IMR-90 (cell line): ENCODE data around the gene FOXO4. TPM values are rescaled to one million over a fixed set of nuclear protein-coding genes. Genes with fewer than 3 reads are reported as not detected.

Experiments used
- ATAC-seq: fragments of 200-7000 bp; cut with Tn5 transposase; 2 replicates; pipeline ENCODE4 v1.9.1; 2020; ENCODE audit warnings: low read depth, mild to moderate bottlenecking, moderate library complexity
- BruUV-seq: library from RNA; stranded (reverse); fragments of 400-500 nt; replicated peaks from 2 replicates; lab custom pipeline; 2021; lab: Mats Ljungman, UMichigan
- CTCF ChIA-PET: fragments of 300-600 bp; formaldehyde crosslinking; extraction: SDS; loops from one replicate; lab custom pipeline; 2021; ENCODE audit warnings: antibody characterized with exemption; lab: Yijun Ruan, JAX
- POLR2A ChIA-PET: fragments of 300-600 bp; sonication (Branson Sonifier 250); formaldehyde crosslinking; loops from one replicate; lab custom pipeline; 2022; ENCODE audit warnings: antibody characterized with exemption; ENCODE audit not compliant: unreplicated experiment; lab: Charles Lee
- DNase-seq: peaks from one replicate; pipeline ENCODE4 v3.0.0; 2013
- H2AFZ ChIP-seq: replicated peaks from 2 replicates; pipeline ENCODE3; 2013; ENCODE audit warnings: low read length, mild to moderate bottlenecking; ENCODE audit not compliant: poor library complexity
- H2AK5ac ChIP-seq: 2 replicates; pipeline ENCODE4 v1.6.1; 2013; ENCODE audit warnings: low read depth, low read length, inconsistent platforms
- H2AK9ac ChIP-seq: replicated peaks from 2 replicates; pipeline ENCODE3; 2013; ENCODE audit warnings: mild to moderate bottlenecking, low read depth, low read length, moderate library complexity; ENCODE audit not compliant: poor library complexity
- H2BK120ac ChIP-seq: 2 replicates; pipeline ENCODE4 v1.6.1; 2013; ENCODE audit warnings: low read depth, low read length, inconsistent platforms
- H2BK15ac ChIP-seq: 3 replicates; pipeline ENCODE4 v1.6.1; 2013; ENCODE audit warnings: low read depth, low read length, inconsistent platforms
- H2BK20ac ChIP-seq: 2 replicates; pipeline ENCODE4 v1.6.1; 2013; ENCODE audit warnings: low read depth, mild to moderate bottlenecking, inconsistent platforms, low read length, moderate library complexity
- H2BK5ac ChIP-seq: 2 replicates; pipeline ENCODE4 v1.6.1; 2013; ENCODE audit warnings: mild to moderate bottlenecking, low read depth, low read length, inconsistent platforms; ENCODE audit not compliant: poor library complexity, severe bottlenecking
- H3K14ac ChIP-seq: replicated peaks from 2 replicates; pipeline ENCODE4 v1.6.1; 2013; ENCODE audit warnings: low read depth, low read length, inconsistent platforms
- H3K18ac ChIP-seq: 2 replicates; pipeline ENCODE4 v1.6.1; 2013; ENCODE audit warnings: low read depth, low read length, control low read depth
- H3K23ac ChIP-seq: 2 replicates; pipeline ENCODE4 v1.6.1; 2013; ENCODE audit warnings: low read depth, low read length, inconsistent platforms
- H3K27ac ChIP-seq: 2 replicates; pipeline ENCODE4 v1.5.1; 2013; ENCODE audit warnings: mild to moderate bottlenecking, control low read depth, low read length; ENCODE audit not compliant: insufficient read depth
- H3K27me3 ChIP-seq: 2 replicates; pipeline ENCODE4 v1.6.1; 2013; ENCODE audit warnings: low read length; ENCODE audit not compliant: control insufficient read depth, insufficient read depth
- H3K36me3 ChIP-seq: 2 replicates; pipeline ENCODE4 v1.6.1; 2013; ENCODE audit warnings: low read length, mixed read lengths; ENCODE audit not compliant: control insufficient read depth, insufficient read depth
- H3K4ac ChIP-seq: 2 replicates; pipeline ENCODE4 v1.6.1; 2013; ENCODE audit warnings: low read depth, low read length, inconsistent platforms
- H3K4me1 ChIP-seq: 2 replicates; pipeline ENCODE4 v1.6.1; 2013; ENCODE audit warnings: low read length, mixed read lengths; ENCODE audit not compliant: control insufficient read depth, insufficient read depth
- H3K4me2 ChIP-seq: 2 replicates; pipeline ENCODE4 v1.6.1; 2013; ENCODE audit warnings: low read depth, mild to moderate bottlenecking, control low read depth, low read length, moderate library complexity
- H3K4me3 ChIP-seq: 2 replicates; pipeline ENCODE4 v1.5.1; 2013; ENCODE audit warnings: low read depth, mild to moderate bottlenecking, control low read depth, low read length, moderate library complexity; ENCODE audit not compliant: insufficient read depth
- H3K56ac ChIP-seq: 2 replicates; pipeline ENCODE4 v1.6.1; 2013; ENCODE audit warnings: low read length, inconsistent platforms; ENCODE audit not compliant: insufficient read depth; ENCODE audit errors: extremely low read depth
- H3K79me1 ChIP-seq, 2 experiments: 2 replicates each; pipeline ENCODE4 v1.6.1; 2013; ENCODE audit warnings: low read length in 2 of 2, inconsistent platforms in 1 of 2, low read depth in 1 of 2
- H3K9ac ChIP-seq: 2 replicates; pipeline ENCODE4 v1.6.1; 2013; ENCODE audit warnings: low read depth, low read length, control low read depth
- H3K9me1 ChIP-seq: 2 replicates; pipeline ENCODE4 v1.6.1; 2013; ENCODE audit warnings: low read length, inconsistent platforms; ENCODE audit not compliant: insufficient read depth
- H3K9me3 ChIP-seq: 2 replicates; pipeline ENCODE4 v1.6.1; 2013; ENCODE audit warnings: low read length; ENCODE audit not compliant: control insufficient read depth, insufficient read depth
- H4K20me1 ChIP-seq: 2 replicates; pipeline ENCODE4 v1.6.1; 2013; ENCODE audit warnings: low read length, inconsistent platforms; ENCODE audit not compliant: insufficient read depth
- H4K5ac ChIP-seq: 2 replicates; pipeline ENCODE4 v1.6.1; 2013; ENCODE audit warnings: mild to moderate bottlenecking, low read depth, low read length, control low read depth
- H4K8ac ChIP-seq, 2 experiments: 2 replicates each; pipeline ENCODE4 v1.6.1; 2013; ENCODE audit warnings: low read depth in 2 of 2, low read length in 2 of 2, control low read depth in 1 of 2, inconsistent platforms in 1 of 2
- H4K91ac ChIP-seq: 2 replicates; pipeline ENCODE4 v1.6.1; 2013; ENCODE audit warnings: low read depth, low read length, inconsistent platforms; ENCODE audit not compliant: insufficient read depth
- BHLHE40 ChIP-seq: fragments of 150-350 bp; IDR thresholded peaks from 2 replicates; pipeline ENCODE4 v1.6.1; 2016; ENCODE audit warnings: mild to moderate bottlenecking, low read depth, low read length
- CHD1 ChIP-seq: IDR thresholded peaks from 2 replicates; pipeline ENCODE4 v1.6.1; 2012; ENCODE audit warnings: low read depth, low read length, improper control_type of control experiment
- CTCF ChIP-seq: conservative IDR thresholded peaks from 2 replicates; pipeline ENCODE4 v1.5.1; 2012; ENCODE audit warnings: mild to moderate bottlenecking, low read depth, low read length, improper control_type of control experiment
- ELK1 ChIP-seq: fragments of 150-350 bp; IDR thresholded peaks from 2 replicates; pipeline ENCODE4 v1.6.1; 2016; ENCODE audit warnings: low read depth, mild to moderate bottlenecking, low read length, moderate library complexity, borderline replicate concordance
- MAFK ChIP-seq: IDR thresholded peaks from 2 replicates; pipeline ENCODE4 v1.6.1; 2012; ENCODE audit warnings: low read depth, low read length, improper control_type of control experiment
- MAZ ChIP-seq: IDR thresholded peaks from 2 replicates; pipeline ENCODE4 v1.6.1; 2012; ENCODE audit warnings: low read depth, mild to moderate bottlenecking, low read length, improper control_type of control experiment, moderate library complexity, borderline replicate concordance
- MXI1 ChIP-seq: IDR thresholded peaks from 2 replicates; pipeline ENCODE4 v1.6.1; 2012; ENCODE audit warnings: low read depth, mild to moderate bottlenecking, low read length, moderate library complexity, borderline replicate concordance
- NFE2L2 ChIP-seq: fragments of 150-350 bp; IDR thresholded peaks from 2 replicates; pipeline ENCODE4 v1.6.1; 2016; ENCODE audit warnings: low read depth, mild to moderate bottlenecking, low read length
- POLR2A ChIP-seq: IDR thresholded peaks from 2 replicates; pipeline ENCODE4 v1.6.1; 2012; ENCODE audit warnings: mild to moderate bottlenecking, low read depth, low read length
- RAD21 ChIP-seq: IDR thresholded peaks from 2 replicates; pipeline ENCODE4 v1.6.1; 2012; ENCODE audit warnings: low read length, improper control_type of control experiment
- RCOR1 ChIP-seq: IDR thresholded peaks from 2 replicates; pipeline ENCODE4 v1.6.1; 2012; ENCODE audit warnings: mild to moderate bottlenecking, low read length, improper control_type of control experiment; ENCODE audit not compliant: insufficient replicate concordance
- RFX5 ChIP-seq: IDR thresholded peaks from 2 replicates; pipeline ENCODE4 v1.8.0; 2012; ENCODE audit warnings: low read depth, mild to moderate bottlenecking, low read length, moderate library complexity
- SMC3 ChIP-seq: fragments of 150-350 bp; IDR thresholded peaks from 2 replicates; pipeline ENCODE4 v1.6.1; 2016; ENCODE audit warnings: low read depth, mild to moderate bottlenecking, antibody characterized with exemption, low read length, moderate library complexity
- USF2 ChIP-seq: fragments of 150-350 bp; IDR thresholded peaks from 2 replicates; pipeline ENCODE4 v1.6.1; 2017; ENCODE audit warnings: mild to moderate bottlenecking, antibody characterized with exemption, low read length, low read depth
- WGBS, 2 experiments: methylation state at CpG; one replicate each; pipeline versions ENCODE4 v1.1.5 to v1.1.7; 2013; ENCODE audit warnings: missing lambda C conversion rate in 2 of 2; ENCODE audit not compliant: insufficient read length in 1 of 2; ENCODE audit errors: extremely low coverage in 2 of 2; 5-methylcytosine and 5-hydroxymethylcytosine counted together
- dilution Hi-C: fragments of 300-500 bp; cut with HindIII; formaldehyde crosslinking; loops from one replicate; pipeline ENCODE4 v1.14.3; 2018; ENCODE audit warnings: low sequenced_read_pairs; ENCODE audit not compliant: unreplicated experiment
- in situ Hi-C: fragments of 300-500 bp; cut with MboI; formaldehyde crosslinking; loops from 3 replicates; pipeline ENCODE4 v1.14.3; 2019; ENCODE audit warnings: low sequenced_read_pairs, inconsistent platforms, mixed read lengths
- intact Hi-C: fragments of 100-400 bp; cut with micrococcal nuclease; formaldehyde crosslinking; loops from 2 replicates; pipeline ENCODE4 v1.10.0; 2022
- polyA plus RNA-seq, 3 experiments: library from polyadenylated mRNA; depleted of rRNA; stranded (reverse); fragments of >200 nt; gene quantifications; 2 replicates each; pipeline ENCODE4 v1.2.3, GENCODE V29; 2012; ENCODE audit warnings: low replicate concordance in 1 of 3
- total RNA-seq: library from RNA; depleted of rRNA; stranded (reverse); fragments of >200 nt; gene quantifications from 2 replicates; pipeline ENCODE4 v1.2.3, GENCODE V29; 2012

Gene FOXO4
- total and polyA plus RNA-seq, 2 of the 4 experiments (the other 2 are of a cell fraction): 2.0 to 2.6 TPM

GRCh38 chrX:71148278-71148663 lies 52.6 kb downstream of the FOXO4 start:
- no peaks in the 10 kb centered on the region for H3K36me3 ChIP-seq
- H3K23ac ChIP-seq: no peak overlapping the region
- H4K91ac ChIP-seq: no peak overlapping the region
- CTCF ChIA-PET: no interaction called here
- H4K5ac ChIP-seq: no peak overlapping the region
- H3K9me3 ChIP-seq: no peaks in the 10 kb centered on the region
- H3K4ac ChIP-seq: no peak overlapping the region
- TF ChIP-seq MXI1 (no peak), MAZ (no peak), RFX5 (no peak), SMC3 (no peak), USF2 (no peak), CHD1 (no peak), NFE2L2 (no peak), MAFK (no peak), ELK1 (no peak), CTCF (no peak), RCOR1 (no peak), POLR2A (no peak), RAD21 (no peak), BHLHE40 (no peak)
- no peak overlapping the region for H2AK5ac ChIP-seq
- intact Hi-C loops: no loop called here
- no peaks in the 10 kb centered on the region for H4K20me1 ChIP-seq
- in situ Hi-C loops: no loop called here
- H3K27me3 ChIP-seq: peaks cover 4% of the 10 kb centered on the region; the same call in 1 of the 2 replicates
- dilution Hi-C loops: no loop called here
- H3K4me2 ChIP-seq: no peak overlapping the region
- ATAC-seq: no peak
- H3K14ac ChIP-seq: no peak overlapping the region
- BruUV-seq: no TSS peak
- no peak overlapping the region for H3K18ac ChIP-seq
- peaks cover 2% of the 10 kb centered on the region; the same call in 1 of the 2 replicates for H3K4me1 ChIP-seq
- no peak overlapping the region for H2BK20ac ChIP-seq
- H2BK120ac ChIP-seq: no peak overlapping the region
- no peak overlapping the region for H3K9ac ChIP-seq
- H3K4me3 ChIP-seq: no peak overlapping the region
- peaks cover 1% of the 10 kb centered on the region; the same call in 1 of the 2 replicates for H3K9me1 ChIP-seq
- H3K79me1 ChIP-seq: no peaks in the 10 kb centered on the region
- no peak overlapping the region for H2BK5ac ChIP-seq
- 92% methylated on average over 2 of the region's 8 CpGs; no CpG with 5 or more reads in 1 of the 2 experiments for WGBS, 2 experiments
- H3K56ac ChIP-seq: no peak overlapping the region
- no peak for DNase-seq
- H2AFZ ChIP-seq: no peak overlapping the region
- H3K27ac ChIP-seq: no peak overlapping the region
- no peak overlapping the region for H2AK9ac ChIP-seq
- H2BK15ac ChIP-seq: no peak overlapping the region
- POLR2A ChIA-PET: no interaction called here
- H4K8ac ChIP-seq: no peak overlapping the region
